Prostate gland (tissue), 1 donor: ENCODE measurements around the gene STX16.

Source experiments
- POLR2A ChIP-seq: fragments of 450-650 bp; IDR thresholded peaks from one replicate; pipeline ENCODE4 v1.6.1; 2016; ENCODE audit warnings: antibody characterized with exemption, mild to moderate bottlenecking
- POLR2AphosphoS5 ChIP-seq: sonication (generic); formaldehyde crosslinking; IDR thresholded peaks from one replicate; pipeline ENCODE4 v1.6.1; 2017; ENCODE audit warnings: antibody characterized with exemption

DNA sequence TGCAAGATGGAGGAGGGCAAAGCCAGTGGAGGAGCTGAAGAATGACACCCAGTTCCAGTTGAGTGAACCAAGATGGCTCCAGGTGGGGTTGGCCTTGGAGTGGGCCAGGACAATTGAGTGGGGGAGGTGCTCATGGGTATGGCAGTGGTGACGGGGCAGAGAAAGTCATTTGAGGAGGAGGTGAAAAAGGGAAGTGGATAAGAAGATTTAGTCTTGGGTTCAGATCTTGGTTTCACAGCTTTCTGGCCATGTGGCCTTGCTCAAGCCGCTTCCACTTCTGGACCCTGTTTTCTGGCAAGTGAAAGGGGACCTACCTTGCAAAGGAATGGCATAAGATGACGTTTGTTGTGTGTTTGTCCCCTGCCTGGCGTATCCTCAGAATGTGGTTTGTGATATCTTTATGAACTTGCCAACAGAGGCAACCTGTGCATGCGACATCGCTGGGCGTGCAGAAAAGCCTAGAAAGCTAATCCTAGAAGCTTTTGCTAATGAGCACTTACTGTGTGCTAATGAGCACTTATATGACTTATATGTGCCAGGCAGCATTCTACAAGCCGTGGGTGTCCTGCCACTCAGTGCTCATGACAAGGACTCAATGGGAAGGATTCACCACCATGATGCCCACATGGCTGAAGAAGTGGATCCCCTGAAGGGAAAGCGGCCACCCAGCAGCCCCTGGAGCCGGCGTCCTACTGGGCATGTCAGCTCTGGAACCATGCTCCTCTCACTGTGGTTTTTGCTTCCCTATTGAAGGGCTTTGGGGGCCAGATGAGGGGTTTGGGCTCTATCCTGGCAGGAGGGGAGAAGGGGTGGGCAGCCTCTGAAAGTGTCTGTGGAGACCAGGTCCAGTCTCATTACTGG, 23.6 kb upstream of the STX16 start:
- TF ChIP-seq POLR2A (no peak), POLR2AphosphoS5 (no peak)
